Esophagus muscularis mucosa (tissue), 3 donors: ENCODE measurements around the gene ABCC11.

Source experiments
- POLR2A ChIP-seq: fragments of 450-650 bp; IDR thresholded peaks from one replicate; pipeline ENCODE4 v1.6.1; 2017; ENCODE audit warnings: antibody characterized with exemption, moderate library complexity, mild to moderate bottlenecking, low read depth
- POLR2AphosphoS5 ChIP-seq, 2 donors: sonication (generic); formaldehyde crosslinking; IDR thresholded peaks; one replicate each; pipeline ENCODE4 v1.6.1; 2017; ENCODE audit warnings: antibody characterized with exemption in 2 of 2
- TF ChIP-seq, protein P1 (sequence below), 3 experiments: fragments of 200-600 bp in 2 of 3; fragments of 450-650 bp in 1 of 3; sonication (generic) in 2 of 3; IDR thresholded peaks; one replicate each; pipeline ENCODE4 v1.5.1; 2017 to 2019; ENCODE audit warnings: antibody characterized with exemption in 3 of 3, mild to moderate bottlenecking in 2 of 3, moderate library complexity in 1 of 3

DNA sequence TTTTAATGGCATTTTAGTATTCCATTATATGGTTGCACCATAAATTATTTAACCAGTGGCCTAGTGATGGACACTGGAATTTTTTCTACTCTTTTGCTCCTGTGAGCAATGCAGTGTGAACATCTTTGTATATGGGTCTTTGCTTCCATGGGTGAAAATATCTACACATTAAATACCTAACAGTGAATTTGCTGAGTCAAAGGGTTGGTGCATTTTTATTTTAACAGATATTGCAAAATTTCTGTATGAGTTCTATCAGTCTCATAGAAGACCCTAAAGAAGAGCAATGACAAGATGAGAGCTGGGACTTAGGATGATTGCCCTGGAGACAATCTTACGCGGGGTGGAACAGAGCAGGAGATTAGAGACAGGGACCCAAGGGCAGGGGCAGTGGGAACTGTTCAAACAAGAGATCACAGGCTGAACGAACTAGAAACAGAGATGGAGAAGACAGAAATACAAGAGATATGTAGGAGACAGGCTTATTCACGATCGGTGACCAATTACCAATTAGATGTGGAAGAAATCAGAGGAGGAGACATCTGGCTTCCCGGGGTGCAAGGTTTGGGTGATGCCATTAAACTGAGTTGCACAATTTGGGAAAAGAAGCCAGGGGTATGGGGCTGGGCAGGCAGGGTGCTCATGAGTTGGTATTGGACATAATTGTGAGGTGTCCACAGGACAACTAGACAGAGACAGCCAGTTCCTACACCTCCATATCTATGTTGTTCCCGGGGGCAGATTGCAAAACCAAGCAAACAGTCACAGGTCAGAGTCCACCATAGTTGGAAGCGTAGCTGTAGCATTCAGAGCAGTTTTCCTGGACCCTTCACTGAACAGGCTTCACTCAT is 43.1 kb downstream of the ABCC11 start:
- TF ChIP-seq, protein P1, sequence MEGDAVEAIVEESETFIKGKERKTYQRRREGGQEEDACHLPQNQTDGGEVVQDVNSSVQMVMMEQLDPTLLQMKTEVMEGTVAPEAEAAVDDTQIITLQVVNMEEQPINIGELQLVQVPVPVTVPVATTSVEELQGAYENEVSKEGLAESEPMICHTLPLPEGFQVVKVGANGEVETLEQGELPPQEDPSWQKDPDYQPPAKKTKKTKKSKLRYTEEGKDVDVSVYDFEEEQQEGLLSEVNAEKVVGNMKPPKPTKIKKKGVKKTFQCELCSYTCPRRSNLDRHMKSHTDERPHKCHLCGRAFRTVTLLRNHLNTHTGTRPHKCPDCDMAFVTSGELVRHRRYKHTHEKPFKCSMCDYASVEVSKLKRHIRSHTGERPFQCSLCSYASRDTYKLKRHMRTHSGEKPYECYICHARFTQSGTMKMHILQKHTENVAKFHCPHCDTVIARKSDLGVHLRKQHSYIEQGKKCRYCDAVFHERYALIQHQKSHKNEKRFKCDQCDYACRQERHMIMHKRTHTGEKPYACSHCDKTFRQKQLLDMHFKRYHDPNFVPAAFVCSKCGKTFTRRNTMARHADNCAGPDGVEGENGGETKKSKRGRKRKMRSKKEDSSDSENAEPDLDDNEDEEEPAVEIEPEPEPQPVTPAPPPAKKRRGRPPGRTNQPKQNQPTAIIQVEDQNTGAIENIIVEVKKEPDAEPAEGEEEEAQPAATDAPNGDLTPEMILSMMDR (IDR thresholded peaks at IDR 0.05), result no peak
- TF ChIP-seq POLR2A (no peak), POLR2AphosphoS5 (IDR thresholded peaks at IDR 0.05) (no peak)
